AG08395 (cell line): ENCODE measurements around the gene HAPLN2.
A peak's percentile ranks its signal among the peaks of the same experiment; 100 is the strongest.

Experiments
- DNase-seq: peaks from one replicate; pipeline ENCODE4 v3.0.0; 2012; ENCODE audit warnings: mixed read lengths, low spot score

Gene HAPLN2

DNA sequence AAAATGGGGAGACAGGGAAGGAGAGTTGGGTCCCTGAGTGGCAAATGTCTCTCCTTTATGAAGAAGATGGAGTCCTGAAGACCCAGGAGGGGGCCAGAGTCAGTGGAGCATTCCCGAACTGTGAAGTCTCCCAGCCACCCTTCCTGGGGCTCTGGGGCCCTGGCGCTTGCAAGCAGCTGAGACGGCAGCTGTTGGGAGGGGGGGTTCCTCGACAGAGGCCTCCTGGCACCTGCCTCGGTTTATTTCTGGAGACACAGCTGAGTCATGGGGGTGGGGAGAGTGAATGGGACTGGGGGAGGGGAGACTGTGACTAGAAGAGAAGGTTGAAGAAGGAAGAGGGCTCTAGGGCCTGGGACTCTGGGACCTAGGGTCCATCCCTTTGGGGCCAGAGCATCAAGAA lies 44.0 kb downstream of the HAPLN2 start:
- no peak for DNase-seq

DNA sequence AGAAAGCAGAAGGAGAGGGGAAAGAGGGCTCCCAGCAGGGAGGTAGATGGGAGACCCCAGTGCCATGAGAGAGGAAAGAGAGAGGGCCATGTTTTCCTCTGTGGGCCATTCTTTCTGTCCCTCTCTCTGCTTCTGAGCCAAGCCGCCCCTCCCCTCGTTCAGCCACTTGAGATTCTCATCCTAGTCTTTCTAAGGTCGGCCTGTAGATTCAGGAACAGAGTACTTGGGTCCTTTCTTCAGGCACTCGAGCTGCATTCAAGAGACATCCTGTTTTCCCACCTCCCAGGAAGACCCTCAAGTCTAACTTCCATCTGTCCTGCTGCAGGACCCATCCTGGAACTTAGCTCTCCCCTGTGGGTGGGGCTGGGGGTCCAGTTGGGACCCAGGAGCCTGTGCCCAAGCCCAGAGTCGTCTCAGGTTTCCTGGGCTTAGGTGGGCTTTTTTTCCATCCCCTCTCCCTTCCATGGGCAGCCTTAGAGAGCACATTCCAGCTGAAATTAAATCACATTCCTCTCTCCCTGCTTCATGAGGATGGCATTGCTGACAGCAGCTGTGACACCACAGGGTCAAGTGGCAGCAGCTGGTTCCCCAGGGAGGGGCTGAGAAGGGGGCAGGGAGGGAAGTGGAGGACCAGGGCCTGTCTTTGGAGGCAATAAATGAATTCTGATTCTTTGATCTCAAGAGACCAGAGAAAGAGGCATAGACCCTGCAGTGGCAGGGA lies 45.0 kb downstream of the HAPLN2 start:
- DNase-seq = peak; percentile 45

DNA sequence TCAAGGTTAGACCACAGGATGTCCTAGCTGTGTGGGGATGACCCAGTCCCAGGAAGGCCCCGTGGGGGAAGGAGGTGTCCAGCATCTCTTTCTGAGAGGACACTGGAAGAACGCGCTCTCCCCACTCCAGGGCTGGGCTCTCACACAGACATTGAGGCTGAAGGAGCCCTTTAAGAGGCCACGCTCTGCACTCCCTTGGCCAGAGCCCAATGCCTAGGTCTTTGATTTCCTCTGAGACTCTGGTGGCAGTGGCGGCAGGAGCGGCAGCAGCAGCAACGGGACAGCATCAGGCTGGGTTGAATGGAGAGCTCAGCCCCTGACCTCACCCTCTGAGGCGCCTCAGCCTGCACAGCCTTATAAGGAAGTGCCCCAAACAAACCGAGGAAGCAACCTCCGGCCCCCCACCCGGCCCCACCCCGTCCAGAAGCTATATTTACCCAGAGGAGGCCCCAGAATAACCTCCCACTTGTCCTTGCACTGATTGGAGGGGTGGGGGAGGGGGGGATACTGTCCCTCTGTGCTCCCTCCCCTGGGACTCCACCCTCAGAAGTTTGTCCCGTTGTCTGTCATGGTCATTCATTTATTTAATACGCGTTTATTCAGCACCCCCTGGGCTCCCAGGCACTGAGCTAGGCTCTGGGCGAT lies 45.7 kb downstream of the HAPLN2 start:
- DNase-seq = peak; percentile 38

DNA sequence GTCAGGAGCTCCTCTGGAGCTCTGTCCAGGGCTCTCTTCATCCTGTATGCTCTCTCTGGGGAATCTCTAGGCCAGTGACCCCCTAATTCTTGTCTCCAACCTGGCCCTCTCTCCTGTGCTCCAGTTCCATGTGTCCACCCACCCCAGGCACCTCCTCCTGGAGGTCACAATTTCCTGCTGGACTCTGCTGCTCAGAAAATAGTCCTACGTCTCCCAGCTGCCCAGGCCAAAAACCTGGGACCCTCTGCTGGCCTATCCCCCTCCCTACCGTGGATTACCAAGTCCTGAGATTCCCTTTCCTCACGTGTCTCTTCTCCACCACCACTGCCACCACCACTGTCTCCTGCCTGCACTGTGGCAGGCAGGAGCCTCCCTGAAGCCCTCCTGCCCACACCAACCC lies 46.3 kb downstream of the HAPLN2 start:
- DNase-seq = no peak

DNA sequence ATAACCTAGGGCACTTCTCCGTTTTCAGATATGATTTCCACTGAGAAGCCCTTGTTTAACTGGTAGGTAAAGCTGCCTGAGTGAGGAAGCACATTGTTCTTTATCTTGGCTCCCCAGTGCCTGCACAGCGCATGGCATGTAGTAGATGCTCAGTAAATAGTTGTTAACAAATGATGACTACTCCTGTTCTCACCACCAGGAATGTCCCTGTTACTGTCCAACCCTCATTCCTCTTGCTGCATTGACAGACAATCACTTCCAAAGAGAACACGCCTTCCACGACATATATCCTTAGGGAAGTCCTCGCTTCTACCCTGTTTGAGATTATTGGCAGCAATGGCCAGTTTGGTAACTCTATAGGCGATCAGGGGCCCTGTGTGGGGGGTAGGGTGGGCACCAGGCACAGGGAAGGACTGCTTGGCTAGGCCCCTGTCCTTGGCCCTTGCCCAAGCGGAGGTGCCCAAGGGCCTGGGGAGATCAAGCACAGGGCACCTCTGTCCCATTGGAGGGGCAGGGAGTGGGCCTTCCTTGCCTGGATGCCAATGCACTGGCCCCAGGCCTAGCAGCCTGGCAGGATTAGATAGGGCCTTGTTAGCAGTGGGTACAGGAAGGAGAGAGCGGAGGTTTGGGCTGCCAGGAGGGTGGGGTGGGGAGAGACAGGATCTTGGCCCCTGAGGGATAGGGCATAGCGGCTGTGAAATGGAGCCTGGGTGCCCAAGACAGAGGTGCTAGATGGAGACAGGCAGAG lies 47.8 kb downstream of the HAPLN2 start:
- DNase-seq = no peak

DNA sequence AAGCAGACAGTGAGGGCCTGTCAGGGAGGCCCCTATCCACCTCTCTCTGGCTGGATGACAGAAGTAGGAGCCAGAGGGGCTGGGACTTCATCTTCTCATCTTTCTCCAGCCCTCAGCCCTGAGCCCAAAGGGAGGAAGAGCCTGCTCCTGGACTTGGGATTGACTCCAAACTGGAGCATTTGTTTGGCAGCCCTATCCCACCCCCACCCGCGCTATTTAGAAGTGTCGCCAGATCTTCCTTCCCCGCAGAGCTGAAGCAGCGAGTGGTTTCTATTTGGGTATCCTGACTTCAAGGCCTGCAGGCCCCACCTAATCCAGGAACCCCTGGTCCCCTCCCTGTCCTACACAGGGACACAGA lies 48.4 kb downstream of the HAPLN2 start:
- DNase-seq = no peak

DNA sequence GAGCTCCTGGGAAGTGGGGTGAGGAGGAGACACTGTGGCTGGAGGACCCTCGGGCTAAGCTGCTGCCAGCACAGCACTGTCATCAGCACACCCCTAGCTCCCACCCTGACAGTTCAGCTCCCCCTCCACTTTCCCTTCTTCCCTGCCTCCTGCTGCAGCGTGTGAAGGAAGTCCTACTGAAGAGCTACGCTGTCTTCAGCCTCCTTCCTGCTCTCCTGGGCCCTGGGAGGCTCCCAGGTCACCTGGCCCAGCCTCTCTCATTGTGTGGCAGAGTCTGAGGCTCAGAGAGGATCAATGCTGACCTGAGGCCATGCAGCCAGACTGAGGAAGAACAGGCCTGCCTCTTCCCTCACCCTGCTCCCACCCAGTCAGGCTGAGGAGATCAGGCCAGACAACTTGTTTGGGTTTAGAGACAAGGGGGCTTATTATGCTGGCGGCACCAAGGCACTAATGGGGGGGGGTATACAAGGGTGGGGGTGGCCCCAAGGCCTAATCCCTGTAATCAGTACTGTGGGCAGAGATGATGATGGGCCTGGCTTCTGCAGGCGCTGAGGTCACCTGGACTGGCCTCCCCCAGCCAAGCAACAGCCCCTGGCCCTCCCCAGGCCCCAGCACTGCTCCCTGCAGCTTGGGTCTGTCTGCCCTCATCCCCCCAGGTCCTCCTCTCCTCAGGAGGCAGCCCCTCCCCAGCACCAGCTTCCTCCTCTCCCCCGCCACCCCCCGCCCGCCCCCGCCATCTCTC lies 48.9 kb downstream of the HAPLN2 start:
- DNase-seq = no peak

DNA sequence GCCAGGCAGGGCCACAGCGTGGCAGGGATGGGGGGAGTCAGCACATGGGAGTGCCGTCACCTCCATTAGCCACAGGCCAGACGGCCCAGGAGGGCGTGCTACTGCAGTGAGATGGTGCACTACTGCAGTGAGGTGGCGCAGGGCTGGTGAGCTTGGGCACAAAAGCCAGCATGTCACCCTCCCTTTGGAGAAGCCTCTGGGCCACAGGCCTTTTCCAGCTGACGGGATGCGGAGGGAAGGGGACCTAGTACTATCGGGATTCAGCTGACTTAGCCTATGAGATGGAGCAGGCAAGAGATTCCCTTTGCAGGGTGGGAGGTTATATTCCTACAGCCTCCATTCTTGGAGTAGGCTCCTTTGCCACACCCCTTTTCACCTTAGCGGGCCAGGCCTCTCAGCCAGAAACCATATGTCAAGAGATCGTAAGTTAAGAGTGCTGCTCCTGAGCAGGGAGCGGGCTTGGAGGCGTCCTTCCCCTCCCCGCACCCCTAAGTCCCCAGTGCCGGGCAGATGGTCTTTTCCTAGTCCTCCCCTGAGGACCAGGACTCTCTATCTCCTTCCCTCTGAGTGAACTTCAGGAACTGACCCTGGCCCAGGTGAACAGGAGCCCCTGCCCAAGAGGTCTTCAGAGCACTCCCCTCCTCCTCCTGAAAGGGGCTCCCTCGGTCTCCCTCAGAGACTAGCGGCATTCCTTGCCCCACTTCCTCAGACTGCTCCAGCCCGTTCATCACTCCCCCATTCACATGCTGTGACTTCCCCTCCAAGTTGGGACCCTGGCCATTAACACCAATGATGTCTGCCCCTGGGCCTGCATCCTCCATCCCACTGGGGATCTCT lies 49.8 kb downstream of the HAPLN2 start:
- DNase-seq = no peak

DNA sequence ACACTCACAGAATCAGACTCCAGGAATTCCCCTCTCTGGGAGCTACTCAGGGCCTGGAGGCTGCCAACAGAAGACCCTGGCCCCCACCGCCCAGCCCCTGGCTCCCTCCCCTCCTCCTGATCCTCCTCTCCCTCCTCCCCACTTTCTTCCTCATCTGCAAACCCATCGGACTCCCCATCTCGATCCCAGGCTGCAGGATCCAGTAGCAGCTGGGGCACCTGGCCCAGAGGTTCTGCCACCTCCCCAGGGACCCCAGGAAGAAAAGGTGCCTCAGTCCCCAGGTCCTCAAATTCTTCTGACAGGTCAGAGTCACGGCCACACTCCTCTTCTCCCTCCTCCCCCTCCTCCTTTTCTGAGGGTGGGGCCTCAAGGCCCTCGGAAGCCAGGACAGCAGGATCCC lies 50.6 kb downstream of the HAPLN2 start:
- no peak for DNase-seq

DNA sequence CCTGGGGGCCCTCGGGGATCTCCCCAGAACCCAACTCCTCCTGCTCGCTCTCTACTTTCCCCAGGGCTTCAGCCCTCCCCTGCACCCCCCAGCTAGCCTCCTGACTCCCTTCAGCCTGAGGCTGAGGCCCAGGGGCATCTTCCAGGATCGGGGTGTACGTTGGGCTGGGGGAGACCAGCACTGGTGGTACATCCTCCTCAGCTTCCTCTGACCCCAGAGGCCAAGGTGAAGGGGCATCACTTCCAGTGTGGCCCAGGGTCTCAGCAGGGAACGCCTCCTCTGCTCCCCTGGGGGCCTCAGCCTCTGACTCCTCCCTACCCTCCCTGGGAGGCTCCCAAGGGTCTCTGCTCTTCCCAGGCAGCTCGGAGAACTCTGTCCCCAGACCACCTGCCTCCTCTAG lies 51.1 kb downstream of the HAPLN2 start:
- no peak for DNase-seq

DNA sequence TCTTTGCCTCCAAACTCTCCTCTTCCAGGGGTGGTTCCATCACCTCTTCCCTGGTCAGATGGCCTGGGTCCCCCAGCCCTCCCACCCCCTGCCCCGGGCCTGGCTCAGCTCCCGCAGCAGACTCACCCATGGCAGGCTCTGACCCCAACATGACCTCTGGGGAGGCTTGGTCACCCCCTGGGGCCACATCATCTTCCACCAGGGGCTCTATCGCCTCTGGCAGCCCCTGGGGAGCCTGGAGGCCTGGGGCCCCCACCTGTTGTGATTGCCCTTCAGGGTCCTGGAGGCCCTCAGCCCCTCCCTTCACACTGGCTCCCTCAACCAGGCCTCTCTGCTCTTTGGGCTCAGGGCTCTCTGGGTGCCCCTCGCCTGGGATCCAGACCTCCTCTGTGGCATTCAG lies 51.6 kb downstream of the HAPLN2 start:
- DNase-seq = no peak

DNA sequence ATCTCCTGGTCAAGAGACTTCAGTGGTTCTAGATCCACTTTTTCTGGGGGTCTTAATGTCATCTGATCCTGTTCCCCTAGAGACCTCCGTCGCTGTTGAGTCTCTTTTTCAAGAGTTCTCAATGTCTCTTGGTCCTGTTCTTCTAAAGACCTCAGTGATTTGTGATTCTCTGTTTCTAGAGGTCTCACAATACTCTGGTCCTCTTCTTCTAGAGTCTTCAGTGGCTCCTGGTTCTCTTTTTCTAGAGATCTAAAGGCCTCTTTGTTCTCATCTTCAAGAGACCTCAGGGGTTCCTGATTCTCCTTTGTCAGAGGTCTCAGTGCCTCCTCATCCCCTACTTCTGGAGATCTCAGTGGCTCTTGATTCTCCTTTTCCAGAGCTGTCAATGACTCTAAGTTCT lies 52.6 kb downstream of the HAPLN2 start:
- no peak for DNase-seq

DNA sequence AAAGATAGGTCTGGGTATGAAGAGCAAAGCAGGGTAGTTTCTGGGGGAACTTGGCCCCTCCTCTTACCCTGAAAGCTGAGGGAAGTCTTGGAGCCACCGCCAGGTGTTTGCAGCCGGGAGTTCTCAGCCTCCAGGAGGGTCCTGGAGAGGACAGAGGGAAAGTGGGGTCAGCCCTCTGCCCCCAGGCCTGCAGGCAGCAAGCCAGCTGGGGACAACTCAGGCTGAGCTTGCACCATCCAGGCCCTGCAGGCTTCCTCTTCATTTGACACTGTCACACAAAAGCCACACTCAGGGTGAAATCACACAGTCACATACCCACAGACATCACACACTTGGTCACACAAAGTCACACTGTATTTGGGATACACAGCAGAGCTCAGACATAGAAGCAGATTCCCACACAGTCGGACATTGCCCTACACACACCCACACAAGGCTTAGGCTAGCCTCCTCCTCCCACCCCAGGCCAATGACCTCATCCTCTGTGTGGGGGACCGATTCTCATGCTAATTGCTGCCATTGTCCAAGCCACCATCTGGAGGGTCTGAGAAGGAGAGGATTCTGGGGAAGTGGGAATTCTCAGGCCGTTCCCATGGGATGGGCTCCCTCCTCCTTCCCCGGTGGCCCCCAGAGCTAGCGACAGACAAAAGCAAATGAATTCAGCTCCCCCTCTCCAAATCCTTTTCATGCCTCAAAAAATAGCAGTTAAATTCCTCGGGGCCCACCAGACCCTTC lies 54.3 kb downstream of the HAPLN2 start:
- DNase-seq = no peak
